Pons (tissue), 1 donor: ENCODE measurements around the gene TP53AIP1.
A peak's percentile ranks its signal among the peaks of the same experiment; 100 is the strongest.
"Not testable (repeated sequence)": the region's sequence is repeated elsewhere in the genome, so short reads cannot be mapped to it uniquely, and the experiment has no call there.

ENCODE experiments used
- DNase-seq: peaks from one replicate; pipeline ENCODE4 v3.0.0-alpha.2; 2016; ENCODE audit warnings: low spot score

The TP53AIP1 gene

GRCh38 chr11:128925250-128925600 is 17.4 kb downstream of the TP53AIP1 start:
- no peak for DNase-seq

- no peak for DNase-seq
Measured at GRCh38 chr11:128924510-128925249, 18.0 kb downstream of the TP53AIP1 start.

GRCh38 chr11:128924104-128924503 is 18.6 kb downstream of the TP53AIP1 start:
- DNase-seq: no peak

GRCh38 chr11:128921793-128922192 is 20.9 kb downstream of the TP53AIP1 start:
- DNase-seq: no peak

GRCh38 chr11:128920666-128921065 is 22.0 kb downstream of the TP53AIP1 start:
- DNase-seq: no peak

GRCh38 chr11:128919635-128920034 is 23.0 kb downstream of the TP53AIP1 start:
- DNase-seq: not testable (repeated sequence)

- DNase-seq: no peak
Measured at GRCh38 chr11:128919216-128919615, 23.5 kb downstream of the TP53AIP1 start.

GRCh38 chr11:128917144-128917724 is 25.4 kb downstream of the TP53AIP1 start:
- DNase-seq: no peak

- DNase-seq: no peak
Measured at GRCh38 chr11:128916681-128917080, 26.0 kb downstream of the TP53AIP1 start.

GRCh38 chr11:128916037-128916572 is 26.6 kb downstream of the TP53AIP1 start:
- no peak for DNase-seq

GRCh38 chr11:128915149-128915521 is 27.5 kb downstream of the TP53AIP1 start:
- DNase-seq: no peak

GRCh38 chr11:128914216-128915148 is 28.2 kb downstream of the TP53AIP1 start:
- DNase-seq: no peak

- DNase-seq: no peak
Measured at GRCh38 chr11:128913806-128914205, 28.9 kb downstream of the TP53AIP1 start.

GRCh38 chr11:128911701-128912100 is 31.0 kb downstream of the TP53AIP1 start:
- no peak for DNase-seq

GRCh38 chr11:128911239-128911638 is 31.4 kb downstream of the TP53AIP1 start:
- DNase-seq: no peak

GRCh38 chr11:128910576-128910975 is 32.1 kb downstream of the TP53AIP1 start:
- DNase-seq: no peak

GRCh38 chr11:128909438-128910125 is 33.1 kb downstream of the TP53AIP1 start:
- DNase-seq: no peak

- peak; percentile 69 for DNase-seq
Measured at GRCh38 chr11:128908391-128909246, 34.1 kb downstream of the TP53AIP1 start.

GRCh38 chr11:128907585-128907984 is 35.1 kb downstream of the TP53AIP1 start:
- no peak for DNase-seq

GRCh38 chr11:128906185-128907050 is 36.3 kb downstream of the TP53AIP1 start:
- DNase-seq: peak; percentile 71
